Stomach (tissue), 9 donors: ENCODE data around the gene DIPK1A. TPM values are rescaled to one million over a fixed set of nuclear protein-coding genes. Genes with fewer than 3 reads are reported as not detected.

ENCODE experiments used
- DNase-seq, 2 donors: peaks; one replicate each; pipeline versions ENCODE4 v3.0.0 to v3.0.0-alpha.2; 2013 to 2019
- H3K27ac ChIP-seq, 5 donors: fragments of 200-600 bp in 4 of 5; sonication (generic) in 4 of 5; one replicate each; pipeline ENCODE4 v1.5.1; 2013 to 2019; ENCODE audit warnings: mild to moderate bottlenecking in 1 of 5, moderate library complexity in 1 of 5
- H3K27me3 ChIP-seq, 3 donors: fragments of 200-600 bp; sonication (generic); one replicate each; pipeline ENCODE4 v1.5.1; 2017 to 2019; ENCODE audit warnings: mixed run types in 1 of 3
- H3K36me3 ChIP-seq, 4 donors: fragments of 200-600 bp; sonication (generic); 1 replicate in 3 of 4; 2 replicates in 1 of 4; pipeline ENCODE4 v1.5.1; 2016 to 2019
- H3K4me1 ChIP-seq, 4 donors: fragments of 200-600 bp; sonication (generic); one replicate each; pipeline ENCODE4 v1.5.1; 2016 to 2019
- H3K4me3 ChIP-seq, 4 donors: fragments of 200-600 bp; sonication (generic) in 3 of 4; one replicate each; pipeline ENCODE4 v1.5.1; 2016 to 2019; ENCODE audit warnings: mild to moderate bottlenecking in 1 of 4
- H3K9me3 ChIP-seq, 4 donors: fragments of 200-600 bp; sonication (generic); one replicate each; pipeline ENCODE4 v1.5.1; 2016 to 2019
- EP300 ChIP-seq: sonication (generic); formaldehyde crosslinking; IDR thresholded peaks from one replicate; pipeline ENCODE4 v1.6.1; 2017; ENCODE audit warnings: antibody characterized with exemption
- POLR2A ChIP-seq, 4 donors: fragments of 450-650 bp; IDR thresholded peaks; one replicate each; pipeline ENCODE4 v1.6.1; 2016; ENCODE audit warnings: antibody characterized with exemption in 4 of 4, control low read depth in 2 of 4, mild to moderate bottlenecking in 1 of 4, moderate library complexity in 1 of 4
- POLR2AphosphoS5 ChIP-seq, 3 donors: sonication (generic); formaldehyde crosslinking; IDR thresholded peaks; one replicate each; pipeline ENCODE4 v1.6.1; 2016; ENCODE audit warnings: antibody characterized with exemption in 3 of 3
- WGBS, 5 donors: extraction: QIAGEN DNeasy Blood & Tissue Kit in 3 of 5; methylation state at CpG; one replicate each; pipeline versions ENCODE4 v1.1.5 to v1.1.7; 2013 to 2018; 5-methylcytosine and 5-hydroxymethylcytosine counted together
- intact Hi-C: fragments of 100-400 bp; cut with DNase I; formaldehyde crosslinking; loops from one replicate; pipeline ENCODE4 v1.15.1; 2023; ENCODE audit warnings: low total_unique reads
- polyA plus RNA-seq, 3 donors: library from polyadenylated mRNA; stranded (reverse); fragments of 200-250 nt; gene quantifications; one replicate each; pipeline ENCODE4 v1.2.3, GENCODE V29; 2013
- total RNA-seq, 5 donors: library from RNA; depleted of rRNA; stranded (reverse); fragments of >200 nt; gene quantifications; one replicate each; pipeline versions ENCODE4 v1.1.0 to v1.2.3, GENCODE V29; 2014 to 2016
- TF ChIP-seq, protein P1 (sequence below), 7 experiments: fragments of 450-650 bp in 4 of 7; fragments of 200-600 bp in 3 of 7; sonication (generic) in 3 of 7; IDR thresholded peaks; one replicate each; pipeline ENCODE4 v1.5.1; 2016 to 2019; ENCODE audit warnings: antibody characterized with exemption in 7 of 7, control low read depth in 2 of 7, mild to moderate bottlenecking in 1 of 7
- donor health status: healthy with polysubstance abuse.
- donor health status: Bipolar disorder and iron deficiency.
- donor health status: healthy.

DIPK1A gene
- total and polyA plus RNA-seq, 8 donors, result 2.0 to 15.5 (median 5.0) TPM

DNA sequence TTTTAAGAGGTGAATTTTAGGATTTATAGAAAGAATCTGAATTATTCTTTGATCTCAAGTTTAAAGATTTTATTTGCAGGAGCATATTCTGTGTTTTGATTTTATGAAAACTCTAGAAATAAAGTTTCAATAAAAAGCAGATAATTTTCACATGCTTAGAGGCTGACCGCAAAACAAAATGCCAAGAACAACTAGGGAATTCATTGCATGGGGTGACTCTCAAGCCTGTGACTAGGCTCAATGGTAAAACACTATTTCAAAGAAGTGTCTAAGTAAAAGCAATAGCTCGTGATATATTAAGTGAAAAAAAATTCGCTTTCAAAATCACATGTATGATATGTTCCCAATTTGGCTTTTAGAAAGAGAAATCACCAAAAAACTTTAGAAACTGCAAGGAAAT is 79.9 kb downstream of the DIPK1A start:
- no peak overlapping the region for H3K4me3 ChIP-seq
- no peaks in the 10 kb centered on the region for H3K27me3 ChIP-seq
- TF ChIP-seq EP300, result no peak
- no peak for TF ChIP-seq POLR2A (IDR thresholded peaks at IDR 0.05)
- TF ChIP-seq, protein P1, sequence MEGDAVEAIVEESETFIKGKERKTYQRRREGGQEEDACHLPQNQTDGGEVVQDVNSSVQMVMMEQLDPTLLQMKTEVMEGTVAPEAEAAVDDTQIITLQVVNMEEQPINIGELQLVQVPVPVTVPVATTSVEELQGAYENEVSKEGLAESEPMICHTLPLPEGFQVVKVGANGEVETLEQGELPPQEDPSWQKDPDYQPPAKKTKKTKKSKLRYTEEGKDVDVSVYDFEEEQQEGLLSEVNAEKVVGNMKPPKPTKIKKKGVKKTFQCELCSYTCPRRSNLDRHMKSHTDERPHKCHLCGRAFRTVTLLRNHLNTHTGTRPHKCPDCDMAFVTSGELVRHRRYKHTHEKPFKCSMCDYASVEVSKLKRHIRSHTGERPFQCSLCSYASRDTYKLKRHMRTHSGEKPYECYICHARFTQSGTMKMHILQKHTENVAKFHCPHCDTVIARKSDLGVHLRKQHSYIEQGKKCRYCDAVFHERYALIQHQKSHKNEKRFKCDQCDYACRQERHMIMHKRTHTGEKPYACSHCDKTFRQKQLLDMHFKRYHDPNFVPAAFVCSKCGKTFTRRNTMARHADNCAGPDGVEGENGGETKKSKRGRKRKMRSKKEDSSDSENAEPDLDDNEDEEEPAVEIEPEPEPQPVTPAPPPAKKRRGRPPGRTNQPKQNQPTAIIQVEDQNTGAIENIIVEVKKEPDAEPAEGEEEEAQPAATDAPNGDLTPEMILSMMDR (IDR thresholded peaks at IDR 0.05), result no peak
- TF ChIP-seq POLR2AphosphoS5 (IDR thresholded peaks at IDR 0.05), result no peak
- no peak overlapping the region for H3K27ac ChIP-seq
- intact Hi-C loops, result no loop called here
- H3K4me1 ChIP-seq, result peaks cover 4 to 38% (median 19%) of the 10 kb centered on the region in 4 donors
- no peaks in the 10 kb centered on the region for H3K36me3 ChIP-seq
- no peak for DNase-seq
- no peaks in the 10 kb centered on the region for H3K9me3 ChIP-seq
- 90 to 96% (median 95%) methylated on average over 3 of the region's 3 CpGs for WGBS, 5 donors

DNA sequence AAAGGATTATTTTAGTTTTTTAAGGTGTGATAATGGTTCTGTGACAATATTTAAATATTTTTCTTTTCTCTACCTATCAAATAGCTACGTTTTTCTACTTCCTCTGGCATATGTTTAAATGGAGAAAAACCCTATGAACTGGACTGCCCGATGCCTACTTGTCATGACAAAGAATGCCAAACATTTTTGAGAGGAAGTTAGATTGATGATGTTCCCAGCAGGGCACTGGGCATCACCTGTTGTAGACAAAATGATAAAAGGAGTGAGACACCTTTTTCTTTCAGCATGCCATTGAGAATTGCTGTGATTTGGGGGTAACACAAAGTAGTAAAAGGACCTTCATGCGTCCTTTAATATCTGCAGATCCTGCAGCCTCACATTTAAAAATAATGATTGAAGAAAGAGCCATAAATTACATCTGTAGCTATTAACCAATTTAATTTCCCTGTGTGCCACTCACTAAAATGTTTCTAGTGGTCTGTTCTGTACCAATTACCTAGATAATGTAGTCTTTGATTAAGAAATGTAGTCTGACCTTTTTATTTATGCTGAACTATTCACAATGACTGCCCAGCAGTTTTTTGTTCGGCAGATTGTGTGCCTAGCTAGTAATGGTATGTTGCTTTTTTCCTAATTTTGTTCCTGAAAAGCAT is 81.8 kb downstream of the DIPK1A start:
- no peak for DNase-seq
- Histone ChIP-seq H3K27ac (no peak overlapping the region), H3K9me3 (no peaks in the 10 kb centered on the region), H3K4me1 (peaks cover 4 to 38% (median 16%) of the 10 kb centered on the region in 4 donors), H3K4me3 (no peak overlapping the region), H3K27me3 (no peaks in the 10 kb centered on the region), H3K36me3 (peaks cover 0 to 5% (median 1%) of the 10 kb centered on the region in 4 donors)
- TF ChIP-seq, protein P1 (IDR thresholded peaks at IDR 0.05), result no peak
- TF ChIP-seq POLR2AphosphoS5 (IDR thresholded peaks at IDR 0.05), result no peak
- TF ChIP-seq POLR2A (IDR thresholded peaks at IDR 0.05), result no peak
- no peak for TF ChIP-seq EP300
- intact Hi-C loops, result no loop called here
- WGBS, 5 donors, result 64 to 79% (median 68%) methylated on average over 4 of the region's 4 CpGs

DNA sequence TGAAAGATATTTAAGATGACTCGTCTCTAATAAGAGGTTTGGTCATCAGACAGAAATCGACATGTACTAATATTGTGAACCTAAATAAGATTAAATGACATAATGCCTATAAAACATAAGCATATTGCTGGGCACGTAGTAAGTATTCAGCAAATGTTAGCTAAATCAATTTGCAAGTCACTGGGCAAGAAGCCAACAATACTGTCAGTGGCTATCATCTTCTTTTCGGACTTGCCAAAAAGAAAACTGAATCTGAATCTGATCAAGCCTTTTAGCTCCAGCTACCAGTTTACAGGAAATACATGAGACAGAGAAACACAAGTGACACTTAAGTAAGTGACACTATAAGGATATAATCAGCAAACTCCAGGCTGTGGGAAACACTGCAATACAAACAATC is 83.5 kb downstream of the DIPK1A start:
- peaks cover 0 to 12% (median 4%) of the 10 kb centered on the region in 4 donors for H3K36me3 ChIP-seq
- H3K4me1 ChIP-seq, result peaks cover 4 to 25% (median 13%) of the 10 kb centered on the region in 4 donors
- no peaks in the 10 kb centered on the region for H3K27me3 ChIP-seq
- intact Hi-C loops, result no loop called here
- H3K4me3 ChIP-seq, result no peak overlapping the region
- no peaks in the 10 kb centered on the region for H3K9me3 ChIP-seq
- no peak for TF ChIP-seq POLR2A (IDR thresholded peaks at IDR 0.05)
- no peak for TF ChIP-seq POLR2AphosphoS5 (IDR thresholded peaks at IDR 0.05)
- TF ChIP-seq, protein P1 (IDR thresholded peaks at IDR 0.05), result no peak
- TF ChIP-seq EP300, result no peak
- WGBS, 5 donors, result 45 to 69% (median 49%) methylated on average over 4 of the region's 4 CpGs
- DNase-seq, result no peak
- H3K27ac ChIP-seq, result peak overlapping the region in 1 of 5 donors; percentile 60

GRCh38 chr1:92877081-92877711 is 84.1 kb downstream of the DIPK1A start:
- TF ChIP-seq EP300 (no peak), POLR2AphosphoS5 (IDR thresholded peaks at IDR 0.05) (no peak), POLR2A (IDR thresholded peaks at IDR 0.05) (no peak)
- TF ChIP-seq, protein P1 (IDR thresholded peaks at IDR 0.05), result no peak
- peaks cover 0 to 14% (median 6%) of the 10 kb centered on the region in 4 donors for H3K36me3 ChIP-seq
- H3K27me3 ChIP-seq, result no peaks in the 10 kb centered on the region
- intact Hi-C loops, result no loop called here
- H3K9me3 ChIP-seq, result no peaks in the 10 kb centered on the region
- DNase-seq, result no peak
- H3K4me3 ChIP-seq, result peak overlapping the region in 1 of 4 donors; percentile 3
- H3K27ac ChIP-seq, result peak overlapping the region in 1 of 5 donors; percentile 60
- H3K4me1 ChIP-seq, result peaks cover 4 to 25% (median 12%) of the 10 kb centered on the region in 4 donors
- WGBS, 5 donors, result 19 to 34% (median 19%) methylated on average over 4 of the region's 4 CpGs
